Neuronal stem cell (in vitro differentiated cells): ENCODE measurements around the gene MICAL2.

ENCODE experiments used
- DNase-seq: peaks from one replicate; pipeline ENCODE4 v3.0.0-alpha.2; 2013; ENCODE audit warnings: low spot score
- H2AFZ ChIP-seq: one replicate; pipeline ENCODE4 v1.6.1; 2013; ENCODE audit warnings: mild to moderate bottlenecking, low read length, inconsistent platforms
- H2AK5ac ChIP-seq: 2 replicates; pipeline ENCODE4 v1.6.1; 2013; ENCODE audit warnings: low read depth, mild to moderate bottlenecking, inconsistent platforms, low read length, moderate library complexity, mixed read lengths
- H2BK120ac ChIP-seq: 2 replicates; pipeline ENCODE4 v1.6.1; 2013; ENCODE audit warnings: low read depth, mild to moderate bottlenecking, inconsistent platforms, low read length, moderate library complexity, mixed read lengths
- H2BK12ac ChIP-seq: one replicate; pipeline ENCODE4 v1.6.1; 2013; ENCODE audit warnings: low read length, inconsistent platforms
- H2BK15ac ChIP-seq: 2 replicates; pipeline ENCODE4 v1.6.1; 2013; ENCODE audit warnings: mild to moderate bottlenecking, low read length, inconsistent platforms, mixed read lengths
- H2BK5ac ChIP-seq: one replicate; pipeline ENCODE4 v1.6.1; 2013; ENCODE audit warnings: inconsistent platforms, mild to moderate bottlenecking, low read length, moderate library complexity
- H3K14ac ChIP-seq: one replicate; pipeline ENCODE4 v1.6.1; 2013; ENCODE audit warnings: low read length, inconsistent platforms
- H3K18ac ChIP-seq: 2 replicates; pipeline ENCODE4 v1.6.1; 2013; ENCODE audit warnings: low read length, inconsistent platforms
- H3K23ac ChIP-seq: 2 replicates; pipeline ENCODE4 v1.6.1; 2013; ENCODE audit warnings: low read depth, mild to moderate bottlenecking, mixed read lengths, low read length, inconsistent platforms; ENCODE audit not compliant: poor library complexity
- H3K27ac ChIP-seq: replicated peaks from 3 replicates; pipeline ENCODE4 v1.5.1; 2013; ENCODE audit warnings: low read length, inconsistent platforms
- H3K27me3 ChIP-seq, 3 experiments: 2 replicates each; pipeline ENCODE4 v1.6.1; 2013; ENCODE audit warnings: low read length in 3 of 3, mild to moderate bottlenecking in 2 of 3, inconsistent platforms in 1 of 3, low read depth in 1 of 3, mixed read lengths in 1 of 3, moderate library complexity in 1 of 3; ENCODE audit not compliant: control insufficient read depth in 3 of 3, insufficient read depth in 3 of 3
- H3K36me3 ChIP-seq, 2 donors: replicated peaks in 1 of 2; 2 replicates each; pipeline ENCODE4 v1.6.1; 2013; ENCODE audit warnings: low read length in 2 of 2; ENCODE audit not compliant: control insufficient read depth in 2 of 2, insufficient read depth in 2 of 2
- H3K4ac ChIP-seq: 2 replicates; pipeline ENCODE4 v1.6.1; 2013; ENCODE audit warnings: inconsistent platforms, mild to moderate bottlenecking, low read length, moderate library complexity
- H3K4me1 ChIP-seq, 2 donors: 1 replicate in 1 of 2; 2 replicates in 1 of 2; pipeline ENCODE4 v1.6.1; 2013; ENCODE audit warnings: low read length in 2 of 2, low read depth in 1 of 2; ENCODE audit not compliant: control insufficient read depth in 2 of 2, insufficient read depth in 1 of 2
- H3K4me2 ChIP-seq: one replicate; pipeline ENCODE4 v1.6.1; 2013; ENCODE audit warnings: mild to moderate bottlenecking, low read length, inconsistent platforms; ENCODE audit not compliant: insufficient read depth, poor library complexity, severe bottlenecking
- H3K4me3 ChIP-seq, 2 donors: 2 replicates each; pipeline ENCODE4 v1.5.1; 2013; ENCODE audit warnings: low read length in 2 of 2, mild to moderate bottlenecking in 2 of 2, inconsistent platforms in 1 of 2, moderate library complexity in 1 of 2
- H3K79me1 ChIP-seq: one replicate; pipeline ENCODE4 v1.6.1; 2013; ENCODE audit warnings: low read depth, mild to moderate bottlenecking, inconsistent platforms, low read length, moderate library complexity
- H3K9ac ChIP-seq: one replicate; pipeline ENCODE4 v1.6.1; 2013; ENCODE audit warnings: mild to moderate bottlenecking, low read depth, low read length, inconsistent platforms; ENCODE audit not compliant: poor library complexity
- H3K9me3 ChIP-seq, 2 donors: replicated peaks in 1 of 2; 2 replicates each; pipeline versions ENCODE3 to v1.6.1; 2013; ENCODE audit warnings: low read length in 2 of 2, mild to moderate bottlenecking in 2 of 2, inconsistent platforms in 1 of 2, low read depth in 1 of 2, mixed read lengths in 1 of 2, moderate library complexity in 1 of 2; ENCODE audit not compliant: control insufficient read depth in 2 of 2, insufficient read depth in 1 of 2
- H4K8ac ChIP-seq: one replicate; pipeline ENCODE4 v1.6.1; 2013; ENCODE audit warnings: low read depth, mild to moderate bottlenecking, inconsistent platforms, low read length, moderate library complexity
- H4K91ac ChIP-seq: one replicate; pipeline ENCODE4 v1.6.1; 2013; ENCODE audit warnings: low read length, low read depth, mild to moderate bottlenecking, inconsistent platforms; ENCODE audit not compliant: poor library complexity
- WGBS, 2 donors: extraction: QIAGEN DNeasy Blood & Tissue Kit; methylation state at CpG; one replicate each; pipeline ENCODE4 v1.1.7; 2013; ENCODE audit warnings: missing lambda C conversion rate in 2 of 2, mixed read lengths in 1 of 2; ENCODE audit not compliant: insufficient read length in 2 of 2, insufficient replicate concordance in 1 of 2; ENCODE audit errors: extremely low coverage in 2 of 2; 5-methylcytosine and 5-hydroxymethylcytosine counted together

MICAL2 gene

DNA sequence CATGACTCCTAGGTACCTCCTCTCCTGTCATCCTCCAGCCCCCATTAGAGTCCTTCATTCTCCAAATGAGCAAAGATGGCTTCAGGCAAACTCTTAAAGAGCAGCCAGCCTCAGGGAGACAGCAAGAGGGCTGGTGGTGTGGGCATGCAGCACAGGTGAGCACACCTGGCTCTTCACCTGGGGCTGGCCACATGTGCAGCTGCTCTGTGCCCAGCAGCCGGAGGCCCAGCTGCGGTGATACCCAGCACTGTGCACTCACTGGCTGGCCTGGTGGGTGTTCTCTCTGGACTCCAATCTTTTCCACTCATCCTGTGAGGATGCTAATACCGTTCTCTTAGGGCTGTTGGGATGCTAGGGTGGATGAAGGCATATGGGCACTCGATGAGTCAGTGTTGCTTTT lies 160.9 kb downstream of the MICAL2 start:
- H3K23ac ChIP-seq = no peak overlapping the region
- H3K18ac ChIP-seq = no peak overlapping the region
- no peak overlapping the region for H3K14ac ChIP-seq
- H3K79me1 ChIP-seq = no peaks in the 10 kb centered on the region
- H2AK5ac ChIP-seq = no peak overlapping the region
- H3K27ac ChIP-seq = no peak overlapping the region
- WGBS, 2 donors = no CpG with 5 or more reads among the region's 4 CpGs
- no peak overlapping the region for H2BK12ac ChIP-seq
- H3K36me3 ChIP-seq = no peaks in the 10 kb centered on the region
- peaks cover 2 to 4% of the 10 kb centered on the region in 2 donors for H3K4me1 ChIP-seq
- H3K4ac ChIP-seq = no peak overlapping the region
- H3K9me3 ChIP-seq = no peaks in the 10 kb centered on the region
- no peak overlapping the region for H4K91ac ChIP-seq
- DNase-seq = no peak
- peaks cover 0 to 3% (median 0%) of the 10 kb centered on the region in 3 experiments for H3K27me3 ChIP-seq
- no peak overlapping the region for H3K4me3 ChIP-seq
- no peak overlapping the region for H3K4me2 ChIP-seq
- H2BK15ac ChIP-seq = no peak overlapping the region
- H2AFZ ChIP-seq = no peak overlapping the region
- H2BK120ac ChIP-seq = no peak overlapping the region
- no peak overlapping the region for H3K9ac ChIP-seq
- no peak overlapping the region for H2BK5ac ChIP-seq
- no peak overlapping the region for H4K8ac ChIP-seq

DNA sequence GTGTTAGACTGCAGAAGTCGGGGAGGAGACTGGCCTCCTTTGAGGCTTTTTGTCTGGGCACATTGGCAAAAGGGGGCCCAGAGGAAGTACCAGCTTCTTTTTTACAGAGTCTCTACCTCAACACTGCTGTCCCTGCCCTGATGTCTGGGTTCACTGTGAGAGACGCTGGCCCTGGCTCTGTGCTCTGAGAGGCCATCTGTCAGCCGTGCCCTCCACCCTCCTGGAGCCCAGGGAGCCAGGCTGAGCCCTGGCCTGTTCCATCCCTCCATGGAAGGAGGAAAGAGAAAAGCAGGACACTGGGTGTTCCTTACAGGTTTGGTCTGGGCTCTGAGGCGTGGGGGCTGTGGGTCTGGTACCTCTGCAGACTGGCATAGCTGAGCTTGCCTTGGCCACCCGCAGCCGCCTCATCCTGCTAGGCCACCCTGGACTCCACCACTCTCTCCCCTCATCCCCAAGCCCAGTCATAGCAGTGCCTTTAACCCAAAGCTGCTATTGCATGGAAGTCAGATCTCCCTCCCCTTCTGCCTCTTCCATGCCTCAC lies 161.5 kb downstream of the MICAL2 start:
- peak overlapping the region; percentile 20 for H3K18ac ChIP-seq
- H3K79me1 ChIP-seq = no peaks in the 10 kb centered on the region
- H3K4me3 ChIP-seq = no peak overlapping the region
- peaks cover 0 to 3% (median 0%) of the 10 kb centered on the region in 3 experiments for H3K27me3 ChIP-seq
- H3K4ac ChIP-seq = no peak overlapping the region
- no peak overlapping the region for H3K9ac ChIP-seq
- no peak overlapping the region for H3K14ac ChIP-seq
- H3K27ac ChIP-seq = no peak overlapping the region
- no peak overlapping the region for H3K4me2 ChIP-seq
- no peak overlapping the region for H4K91ac ChIP-seq
- no peak overlapping the region for H2AK5ac ChIP-seq
- no CpG with 5 or more reads among the region's 6 CpGs for WGBS, 2 donors
- H2BK5ac ChIP-seq = no peak overlapping the region
- no peak overlapping the region for H3K23ac ChIP-seq
- no peak overlapping the region for H2BK12ac ChIP-seq
- DNase-seq = no peak
- peaks cover 2 to 4% of the 10 kb centered on the region in 2 donors for H3K4me1 ChIP-seq
- no peak overlapping the region for H4K8ac ChIP-seq
- no peak overlapping the region for H2BK120ac ChIP-seq
- H2BK15ac ChIP-seq = no peak overlapping the region
- no peak overlapping the region for H2AFZ ChIP-seq
- no peaks in the 10 kb centered on the region for H3K9me3 ChIP-seq
- no peaks in the 10 kb centered on the region for H3K36me3 ChIP-seq

DNA sequence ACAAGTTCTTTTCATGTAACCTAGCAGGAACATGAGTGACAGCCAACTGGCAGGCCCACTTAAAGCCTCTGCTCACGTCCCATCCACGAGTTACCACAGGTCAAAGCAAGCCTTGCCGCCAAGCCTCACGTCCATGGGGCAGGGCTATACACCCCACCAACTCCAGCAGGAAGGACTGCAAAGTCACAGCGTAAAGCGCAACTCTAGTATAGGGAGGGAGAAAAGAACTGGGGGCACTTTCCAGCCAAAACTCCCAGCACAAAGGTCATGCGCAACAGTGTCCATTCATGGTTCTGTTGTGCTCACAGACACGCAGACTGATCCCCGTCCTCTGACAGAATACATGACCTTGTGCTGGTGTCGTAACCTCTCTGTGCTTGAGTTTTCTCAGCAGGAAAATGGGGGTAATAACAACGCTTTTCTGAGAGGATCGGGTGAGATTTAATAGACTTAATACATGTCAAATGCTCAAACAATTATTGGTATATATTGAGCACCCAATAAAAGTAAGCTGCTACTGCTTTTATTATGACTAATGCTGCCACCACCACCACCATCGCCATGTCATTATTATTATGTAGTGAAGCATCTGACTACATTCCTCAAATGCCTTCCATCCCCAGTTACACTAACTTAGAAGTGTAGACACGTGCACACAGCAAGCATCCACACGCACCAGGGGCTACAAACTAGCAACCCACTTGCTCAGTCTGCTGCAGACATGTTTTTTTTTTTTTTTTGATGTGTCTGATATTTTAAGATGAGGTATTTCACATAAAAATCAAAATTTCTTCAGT lies 162.6 kb downstream of the MICAL2 start:
- H2BK5ac ChIP-seq = no peak overlapping the region
- H3K27me3 ChIP-seq = no peaks in the 10 kb centered on the region
- H4K8ac ChIP-seq = no peak overlapping the region
- H3K36me3 ChIP-seq = no peaks in the 10 kb centered on the region
- no peaks in the 10 kb centered on the region for H3K9me3 ChIP-seq
- WGBS, 2 donors = no CpG with 5 or more reads among the region's 15 CpGs
- H3K14ac ChIP-seq = peak overlapping the region; percentile 76
- H3K23ac ChIP-seq = no peak overlapping the region
- no peak overlapping the region for H3K27ac ChIP-seq
- DNase-seq = no peak
- H3K4me1 ChIP-seq = peaks cover 2 to 4% of the 10 kb centered on the region in 2 donors
- H2BK15ac ChIP-seq = no peak overlapping the region
- no peaks in the 10 kb centered on the region for H3K79me1 ChIP-seq
- no peak overlapping the region for H2AFZ ChIP-seq
- H2AK5ac ChIP-seq = no peak overlapping the region
- no peak overlapping the region for H3K4ac ChIP-seq
- no peak overlapping the region for H3K4me2 ChIP-seq
- no peak overlapping the region for H4K91ac ChIP-seq
- no peak overlapping the region for H3K9ac ChIP-seq
- no peak overlapping the region for H2BK120ac ChIP-seq
- H3K18ac ChIP-seq = no peak overlapping the region
- H3K4me3 ChIP-seq = no peak overlapping the region
- no peak overlapping the region for H2BK12ac ChIP-seq

- no CpG with 5 or more reads among the region's 2 CpGs for WGBS, 2 donors
- no peak overlapping the region for H3K27ac ChIP-seq
- H3K23ac ChIP-seq = no peak overlapping the region
- H3K4ac ChIP-seq = no peak overlapping the region
- H2BK12ac ChIP-seq = no peak overlapping the region
- H3K4me3 ChIP-seq = no peak overlapping the region
- H3K9ac ChIP-seq = no peak overlapping the region
- H3K79me1 ChIP-seq = no peaks in the 10 kb centered on the region
- H4K8ac ChIP-seq = no peak overlapping the region
- H3K9me3 ChIP-seq = no peaks in the 10 kb centered on the region
- no peak overlapping the region for H2AFZ ChIP-seq
- no peak overlapping the region for H2AK5ac ChIP-seq
- no peaks in the 10 kb centered on the region for H3K36me3 ChIP-seq
- no peak overlapping the region for H2BK5ac ChIP-seq
- H2BK120ac ChIP-seq = no peak overlapping the region
- H3K18ac ChIP-seq = no peak overlapping the region
- no peak overlapping the region for H4K91ac ChIP-seq
- H3K4me2 ChIP-seq = no peak overlapping the region
- H3K27me3 ChIP-seq = no peaks in the 10 kb centered on the region
- peaks cover 2 to 4% of the 10 kb centered on the region in 2 donors for H3K4me1 ChIP-seq
- no peak for DNase-seq
- H2BK15ac ChIP-seq = no peak overlapping the region
- no peak overlapping the region for H3K14ac ChIP-seq
These were observed 163.2 kb downstream of the MICAL2 start for GRCh38 chr11:12273618-12273995.
